AG10803 (cell line): ENCODE measurements around the gene SLC2A1.

Source experiments
- DNase-seq: peaks from one replicate; pipeline ENCODE4 v3.0.0; 2010; ENCODE audit warnings: low read depth
- H3K4me3 ChIP-seq: 2 replicates; pipeline ENCODE4 v1.5.1; 2011; ENCODE audit warnings: mild to moderate bottlenecking, low read length, control low read depth
- TF ChIP-seq, protein P1 (sequence below): conservative IDR thresholded peaks from 2 replicates; pipeline ENCODE4 v1.5.1; 2011; ENCODE audit warnings: mild to moderate bottlenecking, low read length, control low read depth, inconsistent platforms

The SLC2A1 gene

GRCh38 chr1:42957880-42958487 lies 684 bp downstream of the SLC2A1 start:
- peak overlapping the region; percentile 86 for H3K4me3 ChIP-seq
- DNase-seq: peak; percentile 56
- TF ChIP-seq, protein P1, sequence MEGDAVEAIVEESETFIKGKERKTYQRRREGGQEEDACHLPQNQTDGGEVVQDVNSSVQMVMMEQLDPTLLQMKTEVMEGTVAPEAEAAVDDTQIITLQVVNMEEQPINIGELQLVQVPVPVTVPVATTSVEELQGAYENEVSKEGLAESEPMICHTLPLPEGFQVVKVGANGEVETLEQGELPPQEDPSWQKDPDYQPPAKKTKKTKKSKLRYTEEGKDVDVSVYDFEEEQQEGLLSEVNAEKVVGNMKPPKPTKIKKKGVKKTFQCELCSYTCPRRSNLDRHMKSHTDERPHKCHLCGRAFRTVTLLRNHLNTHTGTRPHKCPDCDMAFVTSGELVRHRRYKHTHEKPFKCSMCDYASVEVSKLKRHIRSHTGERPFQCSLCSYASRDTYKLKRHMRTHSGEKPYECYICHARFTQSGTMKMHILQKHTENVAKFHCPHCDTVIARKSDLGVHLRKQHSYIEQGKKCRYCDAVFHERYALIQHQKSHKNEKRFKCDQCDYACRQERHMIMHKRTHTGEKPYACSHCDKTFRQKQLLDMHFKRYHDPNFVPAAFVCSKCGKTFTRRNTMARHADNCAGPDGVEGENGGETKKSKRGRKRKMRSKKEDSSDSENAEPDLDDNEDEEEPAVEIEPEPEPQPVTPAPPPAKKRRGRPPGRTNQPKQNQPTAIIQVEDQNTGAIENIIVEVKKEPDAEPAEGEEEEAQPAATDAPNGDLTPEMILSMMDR: no peak

DNA sequence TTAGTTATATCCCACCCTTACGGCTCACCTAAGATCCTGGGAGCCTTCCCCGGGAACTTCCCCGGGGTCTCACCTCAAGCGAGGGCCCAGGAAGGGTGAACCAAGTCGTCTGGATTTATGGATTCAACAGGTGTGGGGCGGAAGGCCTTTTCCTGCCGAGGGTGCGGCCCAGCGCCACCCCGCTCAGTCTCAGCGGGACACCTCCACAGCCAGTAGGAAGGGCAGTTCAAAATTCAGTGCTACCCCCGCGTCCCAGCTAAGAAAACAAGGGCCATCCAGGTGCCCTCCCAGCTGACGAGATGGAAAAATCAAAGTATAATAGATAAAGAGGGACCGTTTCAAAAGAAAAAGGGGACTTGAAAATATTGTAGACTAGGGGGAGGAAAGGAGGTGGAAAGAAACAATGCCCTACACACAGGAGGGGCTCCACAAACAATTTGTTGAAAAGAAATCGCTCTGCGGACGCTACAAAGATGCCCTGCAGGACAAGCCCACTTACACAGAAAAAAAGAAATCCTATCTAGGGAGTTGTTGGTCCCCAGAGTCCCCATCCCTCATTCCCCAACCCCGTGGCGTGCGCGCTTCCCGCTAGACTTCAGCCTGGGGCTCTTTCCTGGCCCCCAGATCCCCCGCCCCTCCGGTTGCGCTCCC lies 1.3 kb downstream of the SLC2A1 start:
- peak overlapping the region; percentile 86 for H3K4me3 ChIP-seq
- DNase-seq: no peak
- TF ChIP-seq, protein P1: no peak

DNA sequence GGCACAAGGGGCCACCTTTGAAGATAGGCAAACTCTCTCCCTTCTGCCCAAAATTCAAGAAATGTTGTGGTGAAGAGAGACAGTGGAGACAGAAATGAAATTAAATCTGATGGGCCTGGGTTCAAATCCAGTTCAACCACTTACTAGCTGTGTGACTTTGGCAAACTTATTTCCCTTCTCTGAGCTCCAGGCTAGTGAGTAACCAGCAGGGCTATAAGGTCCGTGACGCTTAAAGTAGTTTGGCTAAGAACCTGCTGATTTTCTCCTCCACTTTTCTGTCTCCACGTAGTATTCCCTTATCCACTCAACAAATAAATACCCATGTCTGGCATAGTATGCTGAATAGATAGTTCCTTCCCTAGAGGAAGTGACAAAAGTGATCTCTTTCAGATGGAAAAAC lies 1.9 kb downstream of the SLC2A1 start:
- DNase-seq: no peak
- peak overlapping the region; percentile 86 for H3K4me3 ChIP-seq
- TF ChIP-seq, protein P1: no peak

DNA sequence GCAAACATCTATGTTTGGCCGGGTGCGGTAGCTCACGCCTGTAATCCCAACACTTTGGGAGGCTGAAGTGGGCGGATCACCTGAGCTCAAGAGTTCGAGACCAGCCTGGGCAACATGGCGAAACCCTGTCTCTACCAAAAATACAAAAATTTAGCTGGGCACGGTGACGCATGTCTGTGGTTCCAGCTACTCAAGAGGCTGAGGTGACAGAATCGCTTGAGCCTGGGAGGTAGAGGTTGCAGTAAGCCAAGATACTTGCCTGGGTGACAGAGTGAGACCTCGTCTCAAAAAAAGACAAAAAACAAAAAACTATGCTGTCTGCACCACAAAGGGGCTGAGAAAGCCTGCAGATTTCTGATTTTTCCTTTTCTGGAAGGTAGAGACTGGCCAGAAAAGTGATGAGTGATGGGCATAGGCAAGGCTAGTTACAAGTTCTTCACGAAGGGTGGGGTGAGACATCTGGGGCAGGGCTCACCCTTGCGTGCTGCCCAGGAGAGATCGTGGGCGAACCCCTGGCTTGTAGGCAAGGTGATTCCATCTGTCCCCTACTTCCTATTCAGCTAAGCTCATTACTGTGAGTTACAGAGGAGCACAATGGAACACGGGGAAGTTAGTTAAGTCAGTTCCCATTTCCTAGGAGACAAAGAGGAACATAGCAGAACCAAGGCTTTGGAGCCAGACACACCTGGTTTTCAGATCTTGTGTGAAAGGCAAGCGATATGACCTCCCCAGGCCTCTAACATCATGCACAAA lies 3.2 kb downstream of the SLC2A1 start:
- TF ChIP-seq, protein P1: no peak
- peak overlapping the region; percentile 23 for H3K4me3 ChIP-seq
- no peak for DNase-seq

- TF ChIP-seq, protein P1: no peak
- no peak overlapping the region for H3K4me3 ChIP-seq
- DNase-seq: no peak
Observed at GRCh38 chr1:42953182-42954180, 5.2 kb downstream of the SLC2A1 start.

- TF ChIP-seq, protein P1: no peak
- no peak for DNase-seq
- no peak overlapping the region for H3K4me3 ChIP-seq
Observed at GRCh38 chr1:42952303-42953001, 6.2 kb downstream of the SLC2A1 start.
